ENCODE results near the gene TATDN2.
A peak's percentile ranks its signal among the peaks of the same experiment; 100 is the strongest.

TATDN2 gene

GRCh38 chr3:10253731-10254130 lies 5.5 kb downstream of the TATDN2 start:
- no peak overlapping the region for H2AFZ ChIP-seq (ENCODE audit: low read length)
- no peaks in the 10 kb centered on the region for H3K27me3 ChIP-seq (ENCODE audit: insufficient read depth, low read length, poor library complexity, severe bottlenecking)
- no peaks in the 10 kb centered on the region for H3K9me2 ChIP-seq (replicated peaks; ENCODE audit: low read depth, low read length)
- H3K4me2 ChIP-seq (ENCODE audit: low read depth, low read length, poor library complexity, severe bottlenecking) = peak overlapping the region; percentile 66
- peaks cover 94% of the 10 kb centered on the region for H3K79me2 ChIP-seq (ENCODE audit: insufficient read depth, low read length)
- H3K4me3 ChIP-seq (ENCODE audit: low read length, poor library complexity, severe bottlenecking) = peak overlapping the region; percentile 39
- no peaks in the 10 kb centered on the region for H3K9me3 ChIP-seq (ENCODE audit: insufficient read depth, low read depth, low read length)
- TF ChIP-seq, protein P1, sequence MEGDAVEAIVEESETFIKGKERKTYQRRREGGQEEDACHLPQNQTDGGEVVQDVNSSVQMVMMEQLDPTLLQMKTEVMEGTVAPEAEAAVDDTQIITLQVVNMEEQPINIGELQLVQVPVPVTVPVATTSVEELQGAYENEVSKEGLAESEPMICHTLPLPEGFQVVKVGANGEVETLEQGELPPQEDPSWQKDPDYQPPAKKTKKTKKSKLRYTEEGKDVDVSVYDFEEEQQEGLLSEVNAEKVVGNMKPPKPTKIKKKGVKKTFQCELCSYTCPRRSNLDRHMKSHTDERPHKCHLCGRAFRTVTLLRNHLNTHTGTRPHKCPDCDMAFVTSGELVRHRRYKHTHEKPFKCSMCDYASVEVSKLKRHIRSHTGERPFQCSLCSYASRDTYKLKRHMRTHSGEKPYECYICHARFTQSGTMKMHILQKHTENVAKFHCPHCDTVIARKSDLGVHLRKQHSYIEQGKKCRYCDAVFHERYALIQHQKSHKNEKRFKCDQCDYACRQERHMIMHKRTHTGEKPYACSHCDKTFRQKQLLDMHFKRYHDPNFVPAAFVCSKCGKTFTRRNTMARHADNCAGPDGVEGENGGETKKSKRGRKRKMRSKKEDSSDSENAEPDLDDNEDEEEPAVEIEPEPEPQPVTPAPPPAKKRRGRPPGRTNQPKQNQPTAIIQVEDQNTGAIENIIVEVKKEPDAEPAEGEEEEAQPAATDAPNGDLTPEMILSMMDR (conservative IDR thresholded peaks at IDR 0.05; ENCODE audit: low read length) = no peak
- no peak for TF ChIP-seq EZH2phosphoT487 (IDR thresholded peaks at IDR 0.05; ENCODE audit: borderline replicate concordance)
- peaks cover 45% of the 10 kb centered on the region for H3K4me1 ChIP-seq (ENCODE audit: insufficient read depth, low read length, poor library complexity, severe bottlenecking)
- peaks cover 4% of the 10 kb centered on the region; the same call in 1 of the 2 replicates for H3K36me3 ChIP-seq (ENCODE audit: insufficient read depth, low read length)
- peaks cover 58% of the 10 kb centered on the region for H4K20me1 ChIP-seq (ENCODE audit: insufficient read depth, low read length, poor library complexity, severe bottlenecking)
- H3K9ac ChIP-seq (ENCODE audit: low read depth, low read length, poor library complexity, severe bottlenecking) = peak overlapping the region; percentile 45
- no peaks in the 10 kb centered on the region for H3F3A ChIP-seq (ENCODE audit: low read depth)

DNA sequence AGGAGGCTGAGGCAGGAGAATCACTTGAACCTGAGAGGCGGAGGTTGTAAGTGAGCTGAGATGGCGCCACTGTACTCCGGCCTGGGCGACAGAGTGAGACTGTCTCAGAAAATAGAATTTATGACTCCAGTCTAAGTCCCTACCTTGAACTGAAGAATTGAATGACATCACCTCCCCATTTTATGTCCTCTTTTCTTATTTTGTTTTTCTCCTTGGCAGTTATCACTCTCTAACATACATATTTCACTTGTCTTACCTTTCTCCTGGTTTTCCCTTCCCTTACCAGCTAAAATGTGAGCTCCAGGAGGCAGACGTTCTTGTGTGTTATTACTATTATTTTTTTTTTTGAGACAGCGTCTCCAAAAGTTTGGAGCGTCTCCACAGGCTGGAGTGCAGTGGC lies 7.6 kb downstream of the TATDN2 start:
- Histone ChIP-seq H4K20me1 (ENCODE audit: insufficient read depth, low read length, poor library complexity, severe bottlenecking) (peaks cover 47% of the 10 kb centered on the region), H3K36me3 (ENCODE audit: insufficient read depth, low read length) (peaks cover 22% of the 10 kb centered on the region; the same call in 1 of the 2 replicates)
- TF ChIP-seq, protein P1 (conservative IDR thresholded peaks at IDR 0.05; ENCODE audit: low read length) = no peak
- TF ChIP-seq EZH2phosphoT487 (IDR thresholded peaks at IDR 0.05; ENCODE audit: borderline replicate concordance) = no peak

DNA sequence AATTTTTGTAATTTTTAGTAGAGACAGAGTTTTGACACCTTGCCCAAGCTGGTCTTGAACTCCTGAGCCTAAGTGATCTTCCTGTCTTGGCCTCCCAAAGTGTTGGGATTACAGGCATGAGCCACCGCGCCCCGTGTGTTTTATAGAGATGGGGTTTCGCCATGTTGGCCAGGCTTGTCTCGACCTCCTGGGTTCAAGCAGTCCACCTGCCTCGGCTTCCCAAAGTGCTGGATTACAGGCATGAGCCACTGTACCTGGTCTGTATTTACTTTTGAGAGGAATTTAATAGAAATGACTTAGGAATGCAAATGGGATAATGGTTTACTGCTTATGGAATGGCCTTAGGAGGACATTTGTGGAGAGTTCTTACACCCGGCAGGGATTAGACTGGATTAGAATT lies 10.8 kb downstream of the TATDN2 start:
- H3K79me2 ChIP-seq (ENCODE audit: insufficient read depth, low read length) = peaks cover 95% of the 10 kb centered on the region
- H2AFZ ChIP-seq (ENCODE audit: low read length) = no peak overlapping the region
- H3K36me3 ChIP-seq (ENCODE audit: insufficient read depth, low read length) = peaks cover 44% of the 10 kb centered on the region
- H3K9ac ChIP-seq (ENCODE audit: low read depth, low read length, poor library complexity, severe bottlenecking) = no peak overlapping the region
- H3K4me3 ChIP-seq (ENCODE audit: low read length, poor library complexity, severe bottlenecking) = no peak overlapping the region
- H3K9me2 ChIP-seq (replicated peaks; ENCODE audit: low read depth, low read length) = no peaks in the 10 kb centered on the region
- H3K9me3 ChIP-seq (ENCODE audit: insufficient read depth, low read depth, low read length) = no peaks in the 10 kb centered on the region
- H4K20me1 ChIP-seq (ENCODE audit: insufficient read depth, low read length, poor library complexity, severe bottlenecking) = peaks cover 43% of the 10 kb centered on the region
- peak overlapping the region; percentile 38 for H3K4me2 ChIP-seq (ENCODE audit: low read depth, low read length, poor library complexity, severe bottlenecking)
- TF ChIP-seq, protein P1 (conservative IDR thresholded peaks at IDR 0.05; ENCODE audit: low read length) = no peak
- TF ChIP-seq EZH2phosphoT487 (IDR thresholded peaks at IDR 0.05; ENCODE audit: borderline replicate concordance) = no peak
- peaks cover 25% of the 10 kb centered on the region for H3K4me1 ChIP-seq (ENCODE audit: insufficient read depth, low read length, poor library complexity, severe bottlenecking)
- no peaks in the 10 kb centered on the region for H3F3A ChIP-seq (ENCODE audit: low read depth)
- H3K27me3 ChIP-seq (ENCODE audit: insufficient read depth, low read length, poor library complexity, severe bottlenecking) = no peaks in the 10 kb centered on the region

More for the DNA sequence above, 7.6 kb downstream of the TATDN2 start:
- H3K9me2 ChIP-seq (replicated peaks; ENCODE audit: low read depth, low read length) = no peaks in the 10 kb centered on the region
- H3K4me3 ChIP-seq (ENCODE audit: low read length, poor library complexity, severe bottlenecking) = no peak overlapping the region
- peak overlapping the region; percentile 66 for H3K4me2 ChIP-seq (ENCODE audit: low read depth, low read length, poor library complexity, severe bottlenecking)
- no peaks in the 10 kb centered on the region for H3K9me3 ChIP-seq (ENCODE audit: insufficient read depth, low read depth, low read length)
- no peak overlapping the region for H3K9ac ChIP-seq (ENCODE audit: low read depth, low read length, poor library complexity, severe bottlenecking)
- H2AFZ ChIP-seq (ENCODE audit: low read length) = no peak overlapping the region
- H3F3A ChIP-seq (ENCODE audit: low read depth) = no peaks in the 10 kb centered on the region
- peaks cover 36% of the 10 kb centered on the region for H3K4me1 ChIP-seq (ENCODE audit: insufficient read depth, low read length, poor library complexity, severe bottlenecking)
- H3K27me3 ChIP-seq (ENCODE audit: insufficient read depth, low read length, poor library complexity, severe bottlenecking) = no peaks in the 10 kb centered on the region
- peaks cover 94% of the 10 kb centered on the region for H3K79me2 ChIP-seq (ENCODE audit: insufficient read depth, low read length)

All from Loucy (cell line).